HS-5 (cell line): ENCODE results near the gene ELFN2.
"Not testable (repeated sequence)": the region's sequence is repeated elsewhere in the genome, so short reads cannot be mapped to it uniquely, and the experiment has no call there.

Source experiments
- DNase-seq: peaks from one replicate; pipeline ENCODE4 v3.0.0-alpha.2; 2012; ENCODE audit warnings: low read depth

ELFN2 gene

GRCh38 chr22:37427135-37427710 lies at the start of gene ELFN2:
TSS of gene ELFN2 (minus strand) at chr22:37427479. CDS start at chr22:37375534, 51,945 bp downstream.
- no peak for DNase-seq

DNA sequence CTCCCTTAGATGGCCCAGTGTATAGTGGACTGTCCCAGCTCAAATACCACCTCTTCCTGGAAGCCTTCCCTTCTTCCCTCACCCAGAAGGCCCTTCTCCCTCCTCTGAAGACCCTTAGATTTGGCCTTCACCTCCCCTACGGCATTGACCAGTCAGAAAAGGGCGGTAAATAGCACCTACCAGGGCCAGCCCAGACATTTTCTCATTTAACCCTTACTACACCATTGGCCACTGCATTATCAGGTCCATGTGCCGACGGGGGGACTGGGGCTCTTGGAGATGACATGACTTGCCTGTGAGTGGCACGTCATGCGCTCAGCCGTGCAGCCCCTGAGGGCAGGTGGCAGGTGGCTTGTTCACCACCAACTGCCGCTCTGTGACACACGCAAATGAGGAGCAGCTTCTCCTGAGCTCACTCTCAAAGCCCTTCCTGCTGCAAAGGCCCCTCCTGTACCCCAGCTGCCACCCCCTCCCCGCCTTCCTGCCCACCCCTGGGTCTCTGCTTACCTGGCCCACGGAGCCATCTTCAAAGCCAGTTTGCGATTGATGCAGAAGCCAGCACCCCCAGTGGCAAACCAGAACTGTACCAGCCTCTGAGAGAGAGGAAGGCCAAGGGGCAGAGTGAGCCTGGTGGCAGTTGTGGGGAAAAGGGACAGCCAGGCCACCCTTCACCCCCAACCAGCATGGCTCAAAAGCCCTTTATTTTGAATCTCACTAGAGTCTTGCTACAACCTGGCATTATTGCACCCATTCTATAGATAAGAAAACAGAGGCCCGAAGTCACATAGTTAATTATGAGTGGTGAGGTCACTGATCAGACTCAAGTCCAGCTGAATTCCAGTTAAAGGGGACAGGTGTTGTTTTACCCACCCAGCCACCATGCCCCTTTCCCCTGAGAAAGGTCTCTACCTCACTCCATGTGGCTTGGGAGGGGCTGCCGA lies 49.4 kb upstream of the ELFN2 start:
- DNase-seq = no peak

- no peak for DNase-seq
These were observed 47.3 kb upstream of the ELFN2 start for GRCh38 chr22:37474447-37475090.

- DNase-seq = no peak
These were observed 46.2 kb upstream of the ELFN2 start for GRCh38 chr22:37473437-37473946.

DNA sequence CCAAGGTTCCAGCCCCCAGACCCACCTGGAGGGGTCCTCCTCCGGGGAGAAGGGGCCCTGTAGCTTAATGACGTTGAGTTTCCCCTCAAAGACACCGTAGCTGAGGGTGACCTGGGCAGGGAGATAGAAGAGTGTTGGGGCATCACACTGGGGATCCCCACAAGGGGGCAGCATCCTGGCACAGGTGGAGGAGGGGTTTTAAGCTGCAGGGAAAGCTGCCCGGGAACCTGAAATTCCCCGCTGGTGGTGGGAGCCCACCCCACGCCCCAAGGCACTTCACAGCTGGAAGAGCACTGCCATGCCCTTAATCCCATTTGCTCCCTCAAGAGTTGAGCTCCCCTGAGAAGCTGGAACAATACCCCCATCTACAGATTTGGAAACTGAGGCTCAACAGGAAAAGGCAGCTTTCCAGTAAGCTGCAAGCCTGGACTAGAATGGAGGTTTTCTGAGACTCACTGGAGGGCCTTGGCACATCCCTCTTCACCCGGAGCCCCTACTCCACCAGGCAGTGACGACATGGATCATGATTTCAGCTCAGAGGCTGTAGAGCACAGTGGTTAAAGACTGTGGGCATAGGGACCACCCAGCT lies 45.2 kb upstream of the ELFN2 start:
- no peak for DNase-seq

- DNase-seq = no peak
These were observed 44.6 kb upstream of the ELFN2 start for GRCh38 chr22:37471727-37472417.

GRCh38 chr22:37470087-37470445 lies 42.8 kb upstream of the ELFN2 start:
- no peak for DNase-seq

DNA sequence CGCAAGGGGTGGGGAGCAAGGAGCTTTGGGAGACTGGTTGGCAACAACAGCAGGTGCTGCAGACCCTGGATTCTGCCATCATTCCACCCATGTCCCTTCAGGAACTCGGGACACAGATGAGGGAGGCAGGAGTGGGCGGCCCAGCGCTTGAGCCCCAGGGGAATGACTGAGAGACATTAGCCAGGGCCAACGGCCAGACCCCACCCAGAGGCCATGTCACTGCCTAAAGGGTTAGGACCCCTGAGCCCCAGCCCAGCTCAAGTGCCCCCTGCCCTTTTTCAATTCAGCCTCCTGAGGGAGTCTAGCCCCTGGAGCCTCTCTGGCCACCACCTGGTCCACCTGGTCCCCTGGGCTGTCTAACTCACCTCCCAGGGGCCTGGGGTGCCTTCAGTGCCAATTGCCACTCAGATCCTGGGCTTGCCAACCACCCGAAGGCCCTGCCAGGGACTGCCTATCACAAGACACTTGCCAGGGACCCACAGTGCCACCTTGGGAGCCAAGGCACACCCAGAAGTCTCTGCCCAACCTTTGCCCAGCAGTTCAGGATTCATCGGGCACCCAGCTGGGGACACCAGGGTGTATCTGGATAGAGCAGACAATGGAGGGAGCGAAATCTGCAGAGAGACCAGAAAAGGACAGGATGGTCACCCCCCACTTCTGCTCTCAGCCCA lies 42.3 kb upstream of the ELFN2 start:
- no peak for DNase-seq

- DNase-seq = not testable (repeated sequence)
These were observed 41.0 kb upstream of the ELFN2 start for GRCh38 chr22:37468201-37468695.

DNA sequence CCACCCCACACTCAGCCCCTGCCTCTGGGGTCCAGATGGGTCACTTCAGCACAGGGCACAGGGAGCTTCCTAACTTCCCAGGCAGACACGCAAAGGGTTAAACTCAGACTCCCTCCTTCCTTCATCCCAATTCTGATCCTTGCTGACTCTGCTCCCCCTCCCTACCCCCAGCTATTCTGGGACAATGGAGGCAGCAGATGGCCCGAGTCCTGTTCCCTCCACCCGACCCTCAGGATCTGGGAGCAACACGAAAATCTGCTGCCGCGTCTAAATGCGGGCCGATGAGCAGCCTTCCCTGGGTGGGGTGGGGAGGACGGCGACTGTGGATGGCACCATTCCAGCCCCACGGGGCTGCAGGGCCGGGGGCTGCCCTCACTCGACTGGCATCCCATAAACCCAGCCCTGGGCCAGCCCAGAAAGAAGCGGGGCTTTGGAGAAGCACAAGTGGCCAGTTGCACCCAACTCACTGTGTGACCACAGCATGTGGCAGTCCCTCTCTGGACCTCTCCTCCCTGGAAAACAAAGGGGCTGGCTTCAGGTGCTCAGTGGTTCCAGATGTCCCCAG lies 40.2 kb upstream of the ELFN2 start:
- DNase-seq = no peak

GRCh38 chr22:37464181-37464580 lies 36.9 kb upstream of the ELFN2 start:
- DNase-seq = no peak

DNA sequence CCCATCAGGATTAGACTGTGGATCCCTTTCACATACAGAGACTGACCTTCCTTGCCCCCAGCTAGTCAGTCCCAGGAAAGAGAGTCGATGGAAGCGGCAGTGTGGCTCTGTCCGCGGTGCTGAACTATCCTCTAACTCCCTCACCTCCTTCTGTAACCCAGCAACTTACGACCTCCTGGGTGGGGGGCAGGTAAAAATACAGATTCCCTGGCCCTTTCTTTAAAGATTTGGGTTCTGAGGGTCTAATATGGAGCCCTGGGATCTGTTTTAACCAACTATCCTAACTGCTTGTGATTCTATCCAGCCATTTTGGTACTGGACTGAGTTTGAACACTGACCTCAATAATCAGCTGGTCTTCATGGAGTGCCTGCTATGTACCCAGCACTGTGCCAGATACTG lies 35.7 kb upstream of the ELFN2 start:
- no peak for DNase-seq

- DNase-seq = no peak
These were observed 35.2 kb upstream of the ELFN2 start for GRCh38 chr22:37462436-37462835.

- no peak for DNase-seq
These were observed 34.7 kb upstream of the ELFN2 start for GRCh38 chr22:37461961-37462360.

GRCh38 chr22:37460684-37461083 lies 33.4 kb upstream of the ELFN2 start:
- DNase-seq = no peak

GRCh38 chr22:37459206-37459605 lies 31.9 kb upstream of the ELFN2 start:
- DNase-seq = no peak

- no peak for DNase-seq
These were observed 30.0 kb upstream of the ELFN2 start for GRCh38 chr22:37457093-37457893.

- no peak for DNase-seq
These were observed 29.1 kb upstream of the ELFN2 start for GRCh38 chr22:37456346-37456745.

DNA sequence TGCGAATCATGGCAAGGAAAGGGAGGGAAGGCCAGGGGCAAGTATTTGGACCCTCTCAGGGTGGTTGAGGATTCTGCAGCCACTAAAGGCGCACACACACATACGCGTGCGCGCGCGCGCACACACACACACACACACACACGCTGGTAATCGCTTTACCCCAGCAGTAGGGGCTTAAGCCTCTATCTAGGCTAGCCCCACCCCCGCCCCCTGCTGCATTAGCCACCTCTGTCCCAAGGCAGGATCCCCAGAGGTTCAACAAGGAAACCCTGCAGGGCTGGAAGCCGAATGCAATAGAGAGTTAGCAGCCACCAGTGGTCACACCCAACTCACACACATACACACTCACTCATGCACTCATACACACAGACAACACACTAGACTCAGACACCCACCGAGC lies 28.6 kb upstream of the ELFN2 start:
- no peak for DNase-seq
